HG03060 (cell line): ENCODE measurements around the gene AMPD2.
"Not testable (repeated sequence)": the region's sequence is repeated elsewhere in the genome, so short reads cannot be mapped to it uniquely, and the experiment has no call there.

Source experiments
- ATAC-seq: cut with Tn5 transposase; IDR thresholded peaks from one replicate; pipeline ENCODE4 v1.9.1; 2021; ENCODE audit warnings: low read depth, moderate number of reproducible peaks; ENCODE audit not compliant: unreplicated experiment

The AMPD2 gene

DNA sequence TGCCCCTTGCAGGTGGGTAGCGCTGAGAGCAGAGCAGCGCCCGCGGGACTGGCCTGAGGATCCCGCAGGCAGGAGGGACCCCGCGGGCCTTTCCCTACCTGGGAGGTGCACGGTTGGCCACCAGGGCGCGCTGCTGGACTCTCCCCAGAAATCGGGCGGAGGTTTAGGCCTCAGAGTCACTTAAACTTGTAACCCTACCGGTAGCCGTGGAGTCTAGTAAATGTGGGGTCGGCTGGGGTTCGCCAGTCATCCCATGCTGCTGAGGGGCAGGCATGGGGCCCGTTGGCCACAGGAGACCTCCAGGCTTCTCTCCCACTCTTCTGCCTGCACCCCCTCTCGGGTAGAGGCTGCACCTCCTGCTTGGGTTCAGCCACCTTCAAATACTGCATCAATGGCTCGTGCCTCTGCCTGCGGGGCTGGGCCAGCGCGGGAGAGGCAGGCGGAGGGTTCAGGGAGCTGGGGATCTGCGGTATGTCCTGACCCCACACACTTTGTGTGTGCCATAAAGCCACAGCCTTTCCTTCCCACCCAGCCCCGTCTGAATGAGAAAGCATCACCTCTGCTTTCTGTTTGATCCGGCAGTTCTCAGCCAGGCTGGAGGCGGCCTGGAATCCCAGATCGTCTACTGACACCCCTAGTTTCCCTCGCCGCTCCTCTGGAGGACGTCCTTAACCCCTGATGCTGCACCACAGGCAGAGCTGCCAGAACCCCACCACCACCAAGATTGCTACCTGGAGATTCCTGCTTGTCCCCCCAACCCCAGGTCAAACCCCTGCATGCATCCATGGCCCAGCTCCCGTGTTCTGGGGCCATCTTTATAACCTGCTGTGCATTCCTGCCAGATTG lies 24.0 kb downstream of the AMPD2 start:
- peak; percentile 44 for ATAC-seq

GRCh38 chr1:109644670-109645069 lies 25.0 kb downstream of the AMPD2 start:
- no peak for ATAC-seq

- ATAC-seq: no peak
Measured at GRCh38 chr1:109649491-109649914, 29.9 kb downstream of the AMPD2 start.

- ATAC-seq: no peak
Measured at GRCh38 chr1:109650609-109651008, 31.0 kb downstream of the AMPD2 start.

DNA sequence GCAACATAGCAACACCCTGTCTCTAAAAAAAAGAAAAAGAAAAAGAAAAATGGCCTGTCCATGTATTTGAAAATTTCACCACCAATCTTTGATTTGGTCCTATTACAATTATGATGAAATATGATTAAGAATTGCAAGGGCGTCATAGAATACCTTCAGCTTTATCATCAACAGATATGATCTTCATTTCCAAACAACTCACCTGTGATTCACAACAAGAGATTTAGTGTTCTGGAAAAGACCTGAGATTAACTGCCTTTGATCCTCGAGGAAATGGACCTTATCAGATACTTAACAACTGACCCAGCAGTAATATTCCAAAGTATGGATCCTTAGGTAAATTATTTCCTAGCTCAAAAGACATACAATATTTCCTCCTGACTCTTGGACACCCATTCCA lies 32.8 kb downstream of the AMPD2 start:
- ATAC-seq: no peak

DNA sequence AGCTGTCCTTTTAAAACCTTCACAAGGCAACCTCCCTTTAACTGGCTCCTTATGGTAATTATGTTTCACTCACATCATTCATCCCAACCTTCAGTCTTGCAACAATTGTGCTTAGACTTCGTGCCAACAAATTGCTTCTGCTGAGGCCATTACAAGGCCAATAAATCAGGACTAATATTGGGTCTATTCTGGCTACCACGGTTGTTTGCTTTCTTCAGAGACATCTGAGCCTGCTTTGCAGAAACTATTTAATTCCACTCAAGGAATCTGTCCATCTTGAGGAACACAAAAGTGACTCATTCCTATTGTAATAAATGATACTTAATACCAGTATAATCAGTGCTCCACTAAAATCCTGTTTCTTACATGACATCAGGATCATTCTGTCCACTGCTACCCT lies 33.7 kb downstream of the AMPD2 start:
- no peak for ATAC-seq

DNA sequence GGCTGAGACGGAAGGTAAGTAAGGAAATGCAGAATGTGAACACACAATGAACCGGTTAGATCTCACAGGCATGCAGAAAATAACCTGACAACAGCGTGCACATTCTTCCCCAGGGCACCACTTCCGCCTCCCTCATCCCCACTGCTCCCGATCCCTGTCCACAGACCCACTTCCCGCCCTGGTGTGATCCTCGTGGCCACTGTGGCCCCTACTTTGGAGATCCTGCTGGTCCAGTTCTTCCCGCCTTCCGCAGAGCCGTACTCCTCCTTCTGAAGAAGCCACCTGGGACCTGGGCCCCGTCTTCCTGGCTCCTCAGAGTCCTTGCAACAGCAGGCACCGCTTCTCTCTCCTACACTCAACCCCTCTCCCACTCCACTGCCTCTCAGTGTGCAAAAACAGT lies 34.9 kb downstream of the AMPD2 start:
- ATAC-seq: no peak

- ATAC-seq: no peak
Measured at GRCh38 chr1:109655615-109656519, 36.2 kb downstream of the AMPD2 start, which contains the start of gene GSTM4. GSTM4 (plus strand) TSS chr1:109656099; CDS start chr1:109656390, 291 bp downstream.

DNA sequence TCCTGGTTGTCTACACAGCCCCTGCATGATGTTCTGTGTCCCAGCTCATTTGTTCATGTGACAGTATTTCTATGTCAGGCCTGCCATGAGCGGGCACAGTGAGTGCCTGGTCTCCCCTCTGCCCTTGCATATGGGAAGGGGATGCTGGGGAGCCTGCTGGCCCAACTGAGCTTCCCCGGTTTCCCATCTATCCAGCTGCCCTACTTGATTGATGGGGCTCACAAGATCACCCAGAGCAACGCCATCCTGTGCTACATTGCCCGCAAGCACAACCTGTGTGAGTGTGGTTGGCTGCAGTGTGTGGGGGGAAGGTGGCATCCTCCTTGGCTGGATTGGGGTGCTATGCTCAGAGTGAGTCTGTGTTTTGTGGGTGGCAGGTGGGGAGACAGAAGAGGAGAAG lies 37.8 kb downstream of the AMPD2 start:
- ATAC-seq: no peak

DNA sequence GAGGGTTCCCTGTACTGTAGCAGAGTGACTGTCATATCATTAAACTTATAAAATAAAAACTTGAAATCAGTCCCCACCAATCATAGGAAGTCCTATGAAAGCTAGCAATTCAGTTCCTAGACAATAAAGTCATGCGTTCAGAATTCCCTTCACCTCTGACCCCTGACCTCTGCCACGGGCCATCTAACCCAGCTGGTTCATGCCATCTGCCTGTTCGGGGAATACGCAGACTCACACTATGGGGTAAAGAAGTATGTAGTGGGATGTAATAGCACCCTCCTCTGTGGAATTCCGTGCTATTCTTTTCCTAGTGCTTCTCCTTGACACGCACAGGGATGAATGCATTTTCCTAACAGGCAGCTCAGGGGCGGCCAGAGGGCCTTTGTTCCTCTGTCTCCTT lies 38.3 kb downstream of the AMPD2 start:
- ATAC-seq: no peak

GRCh38 chr1:109658533-109659042 lies 39.0 kb downstream of the AMPD2 start:
- ATAC-seq: no peak

DNA sequence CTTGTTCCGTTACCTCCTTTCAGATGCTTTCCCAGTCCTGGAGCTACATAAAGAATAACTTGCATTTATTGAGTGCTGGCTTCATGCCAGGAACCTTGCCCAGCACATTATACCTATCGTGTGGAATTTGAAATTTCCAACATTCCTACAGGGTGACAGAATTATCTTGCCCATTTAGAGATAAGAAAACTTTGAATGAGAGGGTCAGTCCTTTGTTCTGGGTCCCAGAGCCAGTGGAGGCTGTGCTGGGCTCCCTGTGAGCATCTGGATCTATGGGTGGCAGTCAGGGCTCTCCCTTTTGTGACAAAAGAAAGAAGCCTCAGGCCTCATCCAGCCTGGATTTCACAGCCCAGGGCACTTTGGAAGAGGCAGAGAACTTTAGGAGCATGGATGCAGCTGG lies 39.5 kb downstream of the AMPD2 start:
- ATAC-seq: no peak

GRCh38 chr1:109659997-109660690 lies 40.5 kb downstream of the AMPD2 start:
- no peak for ATAC-seq

- ATAC-seq: not testable (repeated sequence)
Measured at GRCh38 chr1:109660691-109661026, 41.0 kb downstream of the AMPD2 start.

DNA sequence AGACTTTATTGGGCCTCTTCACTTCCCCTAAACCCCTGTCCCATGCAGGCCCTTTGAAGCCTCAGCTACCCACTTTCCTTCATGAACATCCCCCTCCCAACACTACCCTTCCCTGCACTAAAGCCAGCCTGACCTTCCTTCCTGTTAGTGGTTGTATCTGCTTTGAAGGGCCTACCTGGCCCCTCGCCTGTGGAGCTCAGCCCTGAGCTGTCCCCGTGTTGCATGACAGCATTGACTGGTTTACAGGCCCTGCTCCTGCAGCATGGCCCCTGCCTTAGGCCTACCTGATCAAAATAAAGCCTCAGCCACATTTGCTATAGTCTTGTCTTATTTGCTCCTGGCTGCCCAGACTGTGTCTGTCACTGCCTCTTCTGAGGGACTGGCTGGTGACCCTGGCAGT lies 41.8 kb downstream of the AMPD2 start:
- ATAC-seq: no peak

GRCh38 chr1:109664671-109665070 lies 45.0 kb downstream of the AMPD2 start:
- no peak for ATAC-seq

DNA sequence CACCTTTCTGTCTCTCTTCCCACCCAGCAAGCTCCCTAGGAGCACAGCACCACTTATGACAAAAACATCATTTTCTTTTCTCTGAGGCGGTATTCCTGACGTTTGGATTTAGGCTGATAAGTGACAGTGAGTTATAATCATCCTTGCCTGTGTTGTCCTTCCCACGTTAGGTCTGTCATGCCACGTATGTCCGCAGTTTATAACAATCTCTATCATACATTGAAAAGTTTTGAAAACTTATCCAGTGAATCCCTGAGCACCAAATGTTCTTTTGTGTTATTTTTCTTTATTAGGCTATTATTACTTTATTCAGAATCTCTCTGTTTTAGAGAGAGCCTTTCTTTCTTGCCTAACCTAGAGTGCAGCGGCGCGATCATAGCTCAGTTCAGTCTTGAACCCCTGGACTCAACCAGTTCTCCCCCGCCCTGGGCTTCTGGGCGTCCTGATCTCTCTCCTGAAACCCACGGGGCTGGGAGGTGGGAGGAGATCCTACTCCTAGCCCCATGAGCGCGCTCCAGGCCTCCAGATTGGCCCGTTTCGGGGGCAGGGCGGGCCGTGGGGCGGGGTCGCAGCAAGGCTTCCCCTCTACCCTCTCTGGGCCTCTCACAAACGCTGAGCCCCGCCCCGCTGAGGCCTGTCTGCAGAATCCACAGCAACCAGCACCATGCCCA lies 48.0 kb downstream of the AMPD2 start, which contains the start of gene GSTM2:
TSS of gene GSTM2 (plus strand) at position 606 of the 671 bp plus-strand sequence. CDS start at position 665, 59 bp downstream.
- ATAC-seq: no peak

DNA sequence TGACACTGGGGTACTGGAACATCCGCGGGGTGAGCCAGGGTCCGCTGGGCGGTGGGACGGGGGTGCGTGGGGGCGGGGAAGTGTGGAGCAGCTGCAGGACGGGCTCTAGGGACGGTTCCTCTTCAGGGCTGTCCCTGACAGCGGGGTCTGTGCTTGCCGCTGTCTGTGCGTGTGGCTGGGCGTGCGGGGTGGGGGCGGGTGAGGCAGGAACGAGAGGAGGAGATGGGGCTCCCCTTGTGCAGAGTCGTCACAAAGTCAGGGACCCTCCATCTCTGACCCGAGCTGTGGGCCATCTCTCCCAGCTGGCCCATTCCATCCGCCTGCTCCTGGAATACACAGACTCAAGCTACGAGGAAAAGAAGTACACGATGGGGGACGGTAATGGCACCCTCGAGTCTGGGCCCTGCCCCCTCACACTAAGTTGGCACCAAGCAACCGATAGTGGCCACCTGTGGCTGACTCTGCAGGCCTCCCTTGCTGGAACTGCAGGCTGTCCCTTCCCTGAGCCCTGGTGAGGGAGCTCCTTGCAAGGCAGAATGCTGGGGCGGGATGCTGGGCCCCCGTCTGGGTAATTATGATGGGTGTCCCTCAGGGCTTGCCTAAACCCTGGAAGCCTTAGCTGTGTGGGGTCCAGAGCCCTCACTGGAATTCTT lies 48.6 kb downstream of the AMPD2 start:
- no peak for ATAC-seq

GRCh38 chr1:109669246-109669948 lies 49.8 kb downstream of the AMPD2 start:
- no peak for ATAC-seq
